Activated naive CD8-positive, alpha-beta T cell (primary cell): Measurements from ENCODE around the gene MED13L.

Experiments used
- H3K27ac Mint-ChIP-seq: one replicate; pipeline ENCODE4 v1.8.0; 2021; ENCODE audit warnings: mixed read lengths
- H3K27me3 Mint-ChIP-seq: one replicate; pipeline ENCODE4 v1.8.0; 2021; ENCODE audit warnings: mixed read lengths
- H3K36me3 Mint-ChIP-seq: one replicate; pipeline ENCODE4 v1.8.0; 2021; ENCODE audit warnings: mixed read lengths
- H3K4me1 Mint-ChIP-seq: one replicate; pipeline ENCODE4 v1.8.0; 2021; ENCODE audit warnings: low read depth, mixed read lengths
- H3K4me3 Mint-ChIP-seq: one replicate; pipeline ENCODE4 v1.8.0; 2021; ENCODE audit warnings: mild to moderate bottlenecking, mixed read lengths
- H3K9me3 Mint-ChIP-seq: one replicate; pipeline ENCODE4 v1.8.0; 2021; ENCODE audit warnings: low read depth, mixed read lengths

Gene MED13L

GRCh38 chr12:116277467-116278278 is at the start of gene MED13L:
Gene MED13L, minus strand, starts transcription at chr12:116277693. Its CDS starts 562 bp downstream, at chr12:116277131.
- Mint-ChIP-seq H3K4me3 (peak within 1 kb of the TSS; percentile 99), H3K27me3 (no peaks in the 10 kb centered on the region), H3K4me1 (peaks cover 33% of the 10 kb centered on the region), H3K36me3 (no peaks in the 10 kb centered on the region), H3K9me3 (no peaks in the 10 kb centered on the region), H3K27ac (peak within 1 kb of the TSS; percentile 96)

GRCh38 chr12:116325336-116325664 is 47.8 kb upstream of the MED13L start:
- no peaks in the 10 kb centered on the region for H3K36me3 Mint-ChIP-seq
- H3K9me3 Mint-ChIP-seq = peaks cover 7% of the 10 kb centered on the region
- peak overlapping the region; percentile 23 for H3K4me3 Mint-ChIP-seq
- H3K27me3 Mint-ChIP-seq = no peaks in the 10 kb centered on the region
- peak overlapping the region; percentile 87 for H3K27ac Mint-ChIP-seq
- H3K4me1 Mint-ChIP-seq = peaks cover 43% of the 10 kb centered on the region

GRCh38 chr12:116324654-116325335 is 47.3 kb upstream of the MED13L start:
- no peaks in the 10 kb centered on the region for H3K27me3 Mint-ChIP-seq
- H3K9me3 Mint-ChIP-seq = peaks cover 7% of the 10 kb centered on the region
- no peaks in the 10 kb centered on the region for H3K36me3 Mint-ChIP-seq
- peak overlapping the region; percentile 23 for H3K4me3 Mint-ChIP-seq
- peak overlapping the region; percentile 87 for H3K27ac Mint-ChIP-seq
- peaks cover 48% of the 10 kb centered on the region for H3K4me1 Mint-ChIP-seq

- no peaks in the 10 kb centered on the region for H3K36me3 Mint-ChIP-seq
- H3K9me3 Mint-ChIP-seq = peaks cover 7% of the 10 kb centered on the region
- no peaks in the 10 kb centered on the region for H3K27me3 Mint-ChIP-seq
- peak overlapping the region; percentile 32 for H3K4me3 Mint-ChIP-seq
- H3K27ac Mint-ChIP-seq = peak overlapping the region; percentile 74
- H3K4me1 Mint-ChIP-seq = peaks cover 58% of the 10 kb centered on the region
Observed at GRCh38 chr12:116323406-116324386, 46.2 kb upstream of the MED13L start.

- H3K27me3 Mint-ChIP-seq = no peaks in the 10 kb centered on the region
Observed at GRCh38 chr12:116321913-116322312, 44.4 kb upstream of the MED13L start.

GRCh38 chr12:116320791-116321217 is 43.3 kb upstream of the MED13L start:
- peak overlapping the region; percentile 76 for H3K4me3 Mint-ChIP-seq
- peaks cover 4% of the 10 kb centered on the region for H3K9me3 Mint-ChIP-seq
- H3K27ac Mint-ChIP-seq = peak overlapping the region; percentile 93
- H3K4me1 Mint-ChIP-seq = peaks cover 53% of the 10 kb centered on the region
- no peaks in the 10 kb centered on the region for H3K36me3 Mint-ChIP-seq
- H3K27me3 Mint-ChIP-seq = no peaks in the 10 kb centered on the region

More at GRCh38 chr12:116321913-116322312, 44.4 kb upstream of the MED13L start:
- Mint-ChIP-seq H3K4me1 (peaks cover 58% of the 10 kb centered on the region), H3K27ac (no peak overlapping the region), H3K36me3 (no peaks in the 10 kb centered on the region), H3K9me3 (peaks cover 4% of the 10 kb centered on the region), H3K4me3 (no peak overlapping the region)

- peak overlapping the region; percentile 93 for H3K27ac Mint-ChIP-seq
- H3K4me1 Mint-ChIP-seq = peaks cover 47% of the 10 kb centered on the region
- peaks cover 4% of the 10 kb centered on the region for H3K9me3 Mint-ChIP-seq
- no peaks in the 10 kb centered on the region for H3K27me3 Mint-ChIP-seq
- no peaks in the 10 kb centered on the region for H3K36me3 Mint-ChIP-seq
- H3K4me3 Mint-ChIP-seq = peak overlapping the region; percentile 76
Observed at GRCh38 chr12:116319898-116320621, 42.6 kb upstream of the MED13L start.

GRCh38 chr12:116319233-116319897 is 41.9 kb upstream of the MED13L start:
- Mint-ChIP-seq H3K36me3 (no peaks in the 10 kb centered on the region), H3K9me3 (peaks cover 4% of the 10 kb centered on the region), H3K27ac (peak overlapping the region; percentile 93), H3K27me3 (no peaks in the 10 kb centered on the region), H3K4me1 (peaks cover 40% of the 10 kb centered on the region), H3K4me3 (peak overlapping the region; percentile 76)

GRCh38 chr12:116318576-116319232 is 41.2 kb upstream of the MED13L start:
- no peak overlapping the region for H3K4me3 Mint-ChIP-seq
- peaks cover 33% of the 10 kb centered on the region for H3K4me1 Mint-ChIP-seq
- H3K27ac Mint-ChIP-seq = no peak overlapping the region
- H3K9me3 Mint-ChIP-seq = peaks cover 3% of the 10 kb centered on the region
- no peaks in the 10 kb centered on the region for H3K27me3 Mint-ChIP-seq
- H3K36me3 Mint-ChIP-seq = no peaks in the 10 kb centered on the region

GRCh38 chr12:116317986-116318575 is 40.6 kb upstream of the MED13L start:
- Mint-ChIP-seq H3K36me3 (no peaks in the 10 kb centered on the region), H3K27ac (no peak overlapping the region), H3K9me3 (no peaks in the 10 kb centered on the region), H3K27me3 (no peaks in the 10 kb centered on the region), H3K4me1 (peaks cover 30% of the 10 kb centered on the region), H3K4me3 (no peak overlapping the region)

GRCh38 chr12:116317139-116317538 is 39.6 kb upstream of the MED13L start:
- Mint-ChIP-seq H3K4me3 (no peak overlapping the region), H3K36me3 (no peaks in the 10 kb centered on the region), H3K9me3 (no peaks in the 10 kb centered on the region), H3K4me1 (peaks cover 27% of the 10 kb centered on the region), H3K27me3 (no peaks in the 10 kb centered on the region), H3K27ac (no peak overlapping the region)

- H3K4me1 Mint-ChIP-seq = peaks cover 8% of the 10 kb centered on the region
- peaks cover 5% of the 10 kb centered on the region for H3K36me3 Mint-ChIP-seq
- H3K4me3 Mint-ChIP-seq = no peak overlapping the region
- H3K9me3 Mint-ChIP-seq = peaks cover 7% of the 10 kb centered on the region
- H3K27me3 Mint-ChIP-seq = no peaks in the 10 kb centered on the region
- H3K27ac Mint-ChIP-seq = no peak overlapping the region
Observed at GRCh38 chr12:116314477-116314876, 37.0 kb upstream of the MED13L start.
